Lower lobe of right lung (tissue), 2 donors: ENCODE data around the gene SPTBN2. TPM values are rescaled to one million over a fixed set of nuclear protein-coding genes. Genes with fewer than 3 reads are reported as not detected.
A peak's percentile ranks its signal among the peaks of the same experiment; 100 is the strongest.
"Not testable (repeated sequence)": the region's sequence is repeated elsewhere in the genome, so short reads cannot be mapped to it uniquely, and the experiment has no call there.

ENCODE experiments used
- ATAC-seq, 2 donors: fragments of 200-7000 bp; cut with Tn5 transposase; one replicate each; pipeline ENCODE4 v1.9.1; 2020 to 2022; ENCODE audit warnings: mild to moderate bottlenecking in 2 of 2, moderate library complexity in 2 of 2
- DNase-seq: peaks from one replicate; pipeline ENCODE4 v3.0.0-alpha.2; 2020
- H3K27ac ChIP-seq: fragments of 200-600 bp; one replicate; pipeline ENCODE4 v1.8.0; 2022
- H3K27me3 ChIP-seq: fragments of 200-600 bp; one replicate; pipeline ENCODE4 v1.8.0; 2022; ENCODE audit warnings: low read depth
- H3K36me3 ChIP-seq: fragments of 200-600 bp; one replicate; pipeline ENCODE4 v1.8.0; 2022; ENCODE audit warnings: mild to moderate bottlenecking
- H3K4me1 ChIP-seq: fragments of 200-600 bp; one replicate; pipeline ENCODE4 v1.8.0; 2022
- H3K4me3 ChIP-seq: fragments of 200-600 bp; one replicate; pipeline ENCODE4 v1.8.0; 2022; ENCODE audit warnings: mild to moderate bottlenecking
- H3K9me3 ChIP-seq: fragments of 200-600 bp; one replicate; pipeline ENCODE4 v1.8.0; 2022
- CTCF ChIP-seq: fragments of 200-600 bp; IDR thresholded peaks from one replicate; pipeline ENCODE4 v1.8.0; 2022; ENCODE audit warnings: antibody characterized with exemption, mild to moderate bottlenecking
- intact Hi-C: fragments of 100-400 bp; cut with DNase I; formaldehyde crosslinking; loops from one replicate; pipeline ENCODE4 v1.11.0; 2022
- total RNA-seq: library from RNA; stranded (reverse); fragmentation: NEBNext Ultra II Directional; extraction: Animal tissue kit (Norgen Biotek cat#: 25700); gene quantifications from one replicate; pipeline ENCODE4 v1.2.1, GENCODE V29; 2021
- donor health status: DM: no; HTN: yes; CAD: no; lungs with severe emphysema.

SPTBN2 gene
- total RNA-seq, 1 donor from 2014 or later, result 6.4 TPM

DNA sequence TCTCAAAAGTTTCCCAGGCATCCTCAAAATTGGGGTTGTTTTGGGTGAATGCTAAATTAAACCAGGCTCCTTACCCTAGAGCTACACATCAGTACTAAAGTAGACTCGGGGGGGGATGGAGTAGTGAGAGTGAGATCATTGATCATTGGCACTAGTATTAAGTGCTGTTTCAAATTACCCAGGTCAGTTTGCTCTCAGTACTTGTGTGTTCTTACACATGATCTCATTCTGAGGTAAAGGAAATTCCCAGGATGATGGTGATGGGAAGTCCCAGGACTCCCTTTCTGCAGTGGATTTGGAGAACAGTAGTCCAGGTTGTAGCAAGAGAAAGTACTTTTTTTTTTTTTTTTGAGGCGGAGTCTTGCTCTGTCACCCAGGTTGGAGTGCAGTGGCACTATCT lies 78.0 kb downstream of the SPTBN2 start:
- TF ChIP-seq CTCF, result no peak
- H3K36me3 ChIP-seq, result peaks cover 79% of the 10 kb centered on the region

GRCh38 chr11:66649903-66650302 lies 79.1 kb downstream of the SPTBN2 start:
- intact Hi-C loops, result no loop called here
- no peak for TF ChIP-seq CTCF
- no peak overlapping the region for H3K27ac ChIP-seq
- ATAC-seq (no peak), DNase-seq (no peak)
- H3K27me3 ChIP-seq, result no peaks in the 10 kb centered on the region
- H3K36me3 ChIP-seq, result peaks cover 88% of the 10 kb centered on the region
- H3K4me3 ChIP-seq, result no peak overlapping the region
- H3K4me1 ChIP-seq, result peaks cover 22% of the 10 kb centered on the region
- H3K9me3 ChIP-seq, result no peaks in the 10 kb centered on the region

More for the DNA sequence above, 78.0 kb downstream of the SPTBN2 start:
- no peaks in the 10 kb centered on the region for H3K27me3 ChIP-seq
- H3K9me3 ChIP-seq, result no peaks in the 10 kb centered on the region
- no peak overlapping the region for H3K4me3 ChIP-seq
- H3K4me1 ChIP-seq, result peaks cover 11% of the 10 kb centered on the region
- no peak overlapping the region for H3K27ac ChIP-seq
- no peak for ATAC-seq
- no peak for DNase-seq
- intact Hi-C loops, result no loop called here

GRCh38 chr11:66646828-66647227 lies 82.2 kb downstream of the SPTBN2 start:
- ATAC-seq (no peak), DNase-seq (no peak)
- peaks cover 53% of the 10 kb centered on the region for H3K4me1 ChIP-seq
- TF ChIP-seq CTCF, result no peak
- no peak overlapping the region for H3K4me3 ChIP-seq
- no peak overlapping the region for H3K27ac ChIP-seq
- no peaks in the 10 kb centered on the region for H3K27me3 ChIP-seq
- no peaks in the 10 kb centered on the region for H3K9me3 ChIP-seq
- H3K36me3 ChIP-seq, result peaks cover 95% of the 10 kb centered on the region
- intact Hi-C loops, result no loop called here

- H3K4me1 ChIP-seq, result peaks cover 81% of the 10 kb centered on the region
- intact Hi-C loops, result no loop called here
These were observed 85.1 kb downstream of the SPTBN2 start for GRCh38 chr11:66643745-66644437.

DNA sequence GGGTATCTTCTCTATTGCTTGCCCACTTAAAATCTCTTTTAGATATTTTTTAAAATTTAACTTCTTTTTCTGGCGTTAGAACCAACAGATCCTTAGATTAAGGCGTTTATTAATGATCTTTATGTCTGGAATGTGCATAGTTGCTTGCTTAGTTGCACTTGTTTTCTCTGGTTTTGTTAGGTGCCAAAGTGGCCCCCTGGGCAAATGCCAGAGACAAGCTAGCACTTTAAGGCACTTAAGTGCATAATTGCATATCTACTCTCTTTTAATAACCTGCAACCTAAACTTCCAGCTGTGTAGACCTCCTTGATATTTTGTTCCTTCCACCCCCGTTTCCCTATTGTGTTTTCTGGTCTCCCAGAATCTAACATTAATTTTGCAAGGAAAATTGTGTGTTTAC lies 87.2 kb downstream of the SPTBN2 start:
- no peak for DNase-seq
- Histone ChIP-seq H3K4me1 (peaks cover 86% of the 10 kb centered on the region), H3K36me3 (peaks cover 72% of the 10 kb centered on the region), H3K4me3 (peak overlapping the region; percentile 71), H3K9me3 (no peaks in the 10 kb centered on the region), H3K27ac (no peak overlapping the region), H3K27me3 (no peaks in the 10 kb centered on the region)
- ATAC-seq, result no peak
- TF ChIP-seq CTCF, result no peak
- intact Hi-C loops, result no loop called here

More at GRCh38 chr11:66643745-66644437, 85.1 kb downstream of the SPTBN2 start:
- Histone ChIP-seq H3K9me3 (no peaks in the 10 kb centered on the region), H3K4me3 (no peak overlapping the region), H3K27me3 (no peaks in the 10 kb centered on the region), H3K36me3 (peaks cover 92% of the 10 kb centered on the region), H3K27ac (no peak overlapping the region)
- no peak for TF ChIP-seq CTCF
- ATAC-seq (no peak), DNase-seq (no peak)

- intact Hi-C loops, DNase-seq: not testable (repeated sequence)
- H3K36me3 ChIP-seq, result peaks cover 52% of the 10 kb centered on the region
These were observed 89.1 kb downstream of the SPTBN2 start for GRCh38 chr11:66639814-66640340.

More at GRCh38 chr11:66639814-66640340, 89.1 kb downstream of the SPTBN2 start:
- not testable (repeated sequence) for H3K27ac ChIP-seq, ATAC-seq, H3K9me3 ChIP-seq, H3K27me3 ChIP-seq
- Histone ChIP-seq H3K4me1 (peaks cover 66% of the 10 kb centered on the region), H3K4me3 (peak overlapping the region; percentile 71)
